IMR-90 (cell line): ENCODE data around the gene AGXT. TPM values are rescaled to one million over a fixed set of nuclear protein-coding genes. Genes with fewer than 3 reads are reported as not detected.

ENCODE experiments used
- polyA plus RNA-seq, 3 experiments: library from polyadenylated mRNA; depleted of rRNA; stranded (reverse); fragments of >200 nt; gene quantifications; 2 replicates each; pipeline ENCODE4 v1.2.3, GENCODE V29; 2012; ENCODE audit warnings: low replicate concordance in 1 of 3
- total RNA-seq: library from RNA; depleted of rRNA; stranded (reverse); fragments of >200 nt; gene quantifications from 2 replicates; pipeline ENCODE4 v1.2.3, GENCODE V29; 2012; rRNA removed

The AGXT gene
- total and polyA plus RNA-seq, 2 of the 4 experiments (the other 2 are of a cell fraction) = not detected

Other genes with a start within 250 kb of the AGXT start
- 0.28 TPM in 1 of 2 replicates, not detected in the other for gene GPR35, start 243.3 kb upstream of the AGXT start, total RNA-seq
- gene GPR35, start 243.3 kb upstream of the AGXT start, polyA plus RNA-seq (2012; rRNA removed) = 0.31 and 0.42 TPM in 2 replicates
- not detected in 2 replicates for gene AQP12B, start 185.9 kb upstream of the AGXT start, total RNA-seq
- not detected in 2 replicates for gene AQP12B, start 185.9 kb upstream of the AGXT start, polyA plus RNA-seq (2012; rRNA removed)
- not detected in 2 replicates for gene AQP12A, start 177.0 kb upstream of the AGXT start, total RNA-seq
- gene AQP12A, start 177.0 kb upstream of the AGXT start, polyA plus RNA-seq (2012; rRNA removed) = not detected in 2 replicates
- under 0.01 TPM in 1 of 2 replicates, not detected in the other for gene KIF1A, start 48.6 kb upstream of the AGXT start, total RNA-seq
- gene KIF1A, start 48.6 kb upstream of the AGXT start, polyA plus RNA-seq (2012; rRNA removed) = not detected in 2 replicates
- not detected in 2 replicates for gene MAB21L4, start 27.3 kb downstream of the AGXT start, total RNA-seq
- not detected in 2 replicates for gene MAB21L4, start 27.3 kb downstream of the AGXT start, polyA plus RNA-seq (2012; rRNA removed)
- gene CROCC2, start 37.5 kb downstream of the AGXT start, total RNA-seq = not detected in 2 replicates
- gene CROCC2, start 37.5 kb downstream of the AGXT start, polyA plus RNA-seq (2012; rRNA removed) = not detected in 2 replicates
- gene SNED1, start 129.8 kb downstream of the AGXT start, total RNA-seq = 1.1 and 1.4 TPM in 2 replicates
- gene SNED1, start 129.8 kb downstream of the AGXT start, polyA plus RNA-seq (2012; rRNA removed) = 3.4 and 3.7 TPM in 2 replicates
- gene MTERF4, start 233.5 kb downstream of the AGXT start, total RNA-seq = 33.3 and 36.9 TPM in 2 replicates
- gene MTERF4, start 233.5 kb downstream of the AGXT start, polyA plus RNA-seq (2012; rRNA removed) = 21.5 and 26.6 TPM in 2 replicates